Naive B cell (primary cell): Measurements from ENCODE around the gene PIRT. TPM values are rescaled to one million over a fixed set of nuclear protein-coding genes. Genes with fewer than 3 reads are reported as not detected.
"Not testable (repeated sequence)": the region's sequence is repeated elsewhere in the genome, so short reads cannot be mapped to it uniquely, and the experiment has no call there.

Experiments used
- ATAC-seq, 2 donors: fragments of 150-1000 bp; cut with Tn5 transposase; 2 replicates each; pipeline ENCODE4 v1.10.0; 2021; ENCODE audit warnings: low read depth in 2 of 2, mild to moderate bottlenecking in 2 of 2, moderate library complexity in 2 of 2
- DNase-seq: peaks from one replicate; pipeline ENCODE4 v3.0.0; 2022
- H3K27ac Mint-ChIP-seq, 6 donors: one replicate each; pipeline ENCODE4 v1.8.0; 2020 to 2022; ENCODE audit warnings: mild to moderate bottlenecking in 6 of 6, mixed read lengths in 6 of 6, moderate library complexity in 5 of 6, inconsistent platforms in 2 of 6
- H3K27me3 Mint-ChIP-seq, 3 donors: one replicate each; pipeline ENCODE4 v1.8.0; 2021 to 2022; ENCODE audit warnings: mixed read lengths in 3 of 3, mild to moderate bottlenecking in 1 of 3
- H3K36me3 Mint-ChIP-seq, 2 donors: one replicate each; pipeline ENCODE4 v1.8.0; 2020 to 2022; ENCODE audit warnings: mixed read lengths in 2 of 2, inconsistent platforms in 1 of 2, mild to moderate bottlenecking in 1 of 2
- H3K4me1 Mint-ChIP-seq, 3 donors: one replicate each; pipeline ENCODE4 v1.8.0; 2020 to 2022; ENCODE audit warnings: mixed read lengths in 3 of 3, inconsistent platforms in 1 of 3, mild to moderate bottlenecking in 1 of 3, moderate library complexity in 1 of 3
- H3K4me3 Mint-ChIP-seq, 8 donors: one replicate each; pipeline ENCODE4 v1.8.0; 2020 to 2022; ENCODE audit warnings: mild to moderate bottlenecking in 8 of 8, mixed read lengths in 8 of 8, moderate library complexity in 8 of 8, inconsistent platforms in 2 of 8
- H3K9me3 Mint-ChIP-seq, 7 donors: one replicate each; pipeline ENCODE4 v1.8.0; 2020 to 2022; ENCODE audit warnings: mixed read lengths in 7 of 7, mild to moderate bottlenecking in 5 of 7, inconsistent platforms in 2 of 7, moderate library complexity in 1 of 7
- polyA plus RNA-seq, 6 donors: library from polyadenylated mRNA; unstranded; fragments of 300-500 nt; fragmentation: Illumina TruSeq; gene quantifications; one replicate each; pipeline ENCODE4 v1.2.3, GENCODE V29; 2021; ENCODE audit warnings: low read depth in 6 of 6

PIRT gene
- polyA plus RNA-seq: not detected

DNA sequence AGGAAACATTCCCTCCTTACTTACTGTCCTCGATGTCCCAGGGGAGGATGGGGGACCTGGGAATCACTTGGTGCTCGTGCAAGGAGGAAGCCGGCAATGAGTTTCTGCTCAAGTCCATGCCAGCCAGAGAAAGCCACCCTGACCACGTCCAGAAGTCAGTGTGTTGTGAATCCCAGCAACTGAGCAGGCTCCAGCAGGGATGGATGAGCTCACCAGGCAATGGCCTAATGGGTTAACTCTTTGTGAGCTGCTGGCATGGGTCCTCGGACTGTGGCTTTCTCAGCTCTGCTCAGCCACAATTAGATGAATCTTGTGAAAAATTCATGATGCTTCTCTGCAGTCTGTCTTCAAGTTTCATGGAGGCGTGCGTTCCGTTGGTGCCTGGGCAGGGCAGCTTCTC, at the start of gene PIRT:
PIRT (minus strand) TSS at position 167 of the 400 bp plus-strand sequence. CDS start 12,442 bp downstream, outside the sequence.
- H3K27me3 Mint-ChIP-seq: peaks cover 5 to 17% (median 7%) of the 10 kb centered on the region in 3 donors
- peaks cover 0 to 1% (median 0%) of the 10 kb centered on the region in 7 donors for H3K9me3 Mint-ChIP-seq
- no peak for DNase-seq
- H3K4me3 Mint-ChIP-seq: peak within 1 kb of the TSS in 1 of 8 donors; percentile 35
- no peaks in the 10 kb centered on the region for H3K4me1 Mint-ChIP-seq
- no peaks in the 10 kb centered on the region for H3K36me3 Mint-ChIP-seq
- peak within 1 kb of the TSS in 1 of 6 donors; percentile 33 for H3K27ac Mint-ChIP-seq
- ATAC-seq: no peak

GRCh38 chr17:10881959-10882358, 44.1 kb upstream of the PIRT start:
- no peaks in the 10 kb centered on the region for H3K4me1 Mint-ChIP-seq
- H3K36me3 Mint-ChIP-seq: no peaks in the 10 kb centered on the region
- peaks cover 0 to 5% (median 0%) of the 10 kb centered on the region in 7 donors for H3K9me3 Mint-ChIP-seq
- H3K27me3 Mint-ChIP-seq: peaks cover 4 to 27% (median 25%) of the 10 kb centered on the region in 3 donors
- DNase-seq: no peak
- H3K27ac Mint-ChIP-seq: no peak overlapping the region
- no peak overlapping the region for H3K4me3 Mint-ChIP-seq
- no peak for ATAC-seq

DNA sequence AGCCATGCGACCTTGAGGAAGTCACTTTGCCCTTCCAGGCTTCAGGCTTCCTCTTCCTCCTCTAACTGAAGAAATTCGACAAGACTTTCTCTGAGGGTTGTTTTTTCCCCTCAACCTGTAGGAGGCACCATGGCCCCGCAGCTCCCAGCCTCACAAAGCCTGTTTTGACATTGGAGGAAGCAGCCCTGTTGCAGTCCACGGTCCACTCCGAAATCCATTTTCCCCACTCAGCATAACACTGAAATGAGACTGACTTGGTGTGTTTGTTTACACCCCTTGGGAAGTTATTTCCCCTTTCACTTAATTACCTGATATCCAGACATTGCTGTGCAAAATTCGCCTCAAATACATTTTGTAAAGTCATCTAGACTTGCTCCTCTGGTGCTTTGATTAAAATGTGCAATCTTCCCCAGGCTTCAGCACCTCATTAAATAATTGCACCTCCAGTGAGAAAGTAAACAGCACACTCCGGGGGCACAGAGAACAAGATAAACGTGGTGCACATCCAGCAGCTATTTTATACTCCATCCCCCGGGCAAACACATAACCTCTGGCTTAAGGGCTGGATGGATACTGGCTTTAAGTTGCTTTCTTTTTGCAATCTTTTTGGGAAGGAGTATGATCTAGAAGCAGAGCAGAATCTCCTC, 41.4 kb upstream of the PIRT start:
- Mint-ChIP-seq H3K9me3 (peaks cover 0 to 2% (median 0%) of the 10 kb centered on the region in 7 donors), H3K4me3 (no peak overlapping the region), H3K27me3 (peaks cover 15 to 27% (median 27%) of the 10 kb centered on the region in 3 donors), H3K36me3 (no peaks in the 10 kb centered on the region), H3K4me1 (no peaks in the 10 kb centered on the region), H3K27ac (no peak overlapping the region)
- DNase-seq: no peak
- ATAC-seq: no peak

DNA sequence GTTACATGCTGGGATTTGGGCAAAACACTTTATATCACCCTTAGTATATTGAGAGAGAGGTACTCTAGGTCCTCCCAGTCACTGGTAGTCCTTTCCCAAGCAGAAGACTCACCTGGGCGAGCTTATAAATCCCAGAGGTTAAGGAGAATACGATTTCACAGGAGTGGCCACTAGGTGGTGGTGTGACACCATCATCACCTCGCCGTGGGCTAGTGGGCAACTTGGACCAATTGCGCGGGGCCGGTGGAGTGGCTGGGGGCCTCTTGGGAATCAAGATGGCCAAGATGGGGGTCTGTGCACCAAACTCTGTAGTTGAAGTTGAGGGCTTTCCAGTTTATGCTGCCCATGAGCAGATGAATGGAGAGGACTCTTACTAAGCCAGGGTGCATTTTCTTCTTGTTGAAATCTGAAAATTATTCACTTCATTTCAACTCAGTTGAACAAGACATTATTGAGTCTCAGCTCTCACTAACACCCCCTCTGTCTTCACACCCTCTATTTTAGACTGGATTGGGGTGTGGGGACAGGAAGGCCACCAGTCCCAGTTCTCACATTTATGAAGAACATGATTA, 38.2 kb upstream of the PIRT start:
- peak; percentile 7 for DNase-seq
- no peak overlapping the region for H3K4me3 Mint-ChIP-seq
- ATAC-seq: no peak
- H3K9me3 Mint-ChIP-seq: peaks cover 0 to 8% (median 0%) of the 10 kb centered on the region in 7 donors
- no peaks in the 10 kb centered on the region for H3K36me3 Mint-ChIP-seq
- H3K27me3 Mint-ChIP-seq: peaks cover 26 to 42% (median 35%) of the 10 kb centered on the region in 3 donors
- no peak overlapping the region for H3K27ac Mint-ChIP-seq
- no peaks in the 10 kb centered on the region for H3K4me1 Mint-ChIP-seq

- no peak for DNase-seq
- ATAC-seq: no peak
- Mint-ChIP-seq H3K36me3 (no peaks in the 10 kb centered on the region), H3K4me3 (no peak overlapping the region), H3K27me3 (peaks cover 26 to 45% (median 35%) of the 10 kb centered on the region in 3 donors), H3K9me3 (peaks cover 0 to 8% (median 0%) of the 10 kb centered on the region in 7 donors), H3K4me1 (no peaks in the 10 kb centered on the region), H3K27ac (peak overlapping the region in 1 of 6 donors; percentile 7)
These were observed 37.6 kb upstream of the PIRT start for GRCh38 chr17:10875430-10875851.

- peaks cover 0 to 11% of the 10 kb centered on the region in 2 donors for H3K36me3 Mint-ChIP-seq
- no peaks in the 10 kb centered on the region for H3K4me1 Mint-ChIP-seq
- H3K9me3 Mint-ChIP-seq: peaks cover 7 to 23% (median 13%) of the 10 kb centered on the region in 7 donors
- H3K27me3 Mint-ChIP-seq: peaks cover 21 to 36% (median 23%) of the 10 kb centered on the region in 3 donors
- H3K4me3 Mint-ChIP-seq: no peak overlapping the region
- ATAC-seq: no peak
- no peak overlapping the region for H3K27ac Mint-ChIP-seq
- no peak for DNase-seq
These were observed 34.0 kb upstream of the PIRT start for GRCh38 chr17:10871914-10872313.

GRCh38 chr17:10870336-10871050, 32.6 kb upstream of the PIRT start:
- DNase-seq (no peak), ATAC-seq (no peak)
- Mint-ChIP-seq H3K27ac (no peak overlapping the region), H3K4me3 (no peak overlapping the region), H3K9me3 (peaks cover 7 to 23% (median 13%) of the 10 kb centered on the region in 7 donors), H3K36me3 (peaks cover 0 to 11% of the 10 kb centered on the region in 2 donors), H3K27me3 (peaks cover 18 to 33% (median 22%) of the 10 kb centered on the region in 3 donors), H3K4me1 (no peaks in the 10 kb centered on the region)

GRCh38 chr17:10868744-10869143, 30.9 kb upstream of the PIRT start:
- not testable (repeated sequence) for ATAC-seq, H3K4me1 Mint-ChIP-seq, H3K27ac Mint-ChIP-seq, DNase-seq, H3K4me3 Mint-ChIP-seq
- Mint-ChIP-seq H3K27me3 (peaks cover 11 to 37% (median 30%) of the 10 kb centered on the region in 3 donors), H3K9me3 (peaks cover 8 to 25% (median 15%) of the 10 kb centered on the region in 7 donors), H3K36me3 (peaks cover 0 to 11% of the 10 kb centered on the region in 2 donors)

- Mint-ChIP-seq H3K36me3 (peaks cover 0 to 8% of the 10 kb centered on the region in 2 donors), H3K9me3 (peaks cover 9 to 23% (median 11%) of the 10 kb centered on the region in 7 donors), H3K27ac (no peak overlapping the region), H3K4me1 (no peaks in the 10 kb centered on the region), H3K27me3 (peaks cover 1 to 6% (median 4%) of the 10 kb centered on the region in 3 donors), H3K4me3 (no peak overlapping the region)
- ATAC-seq: no peak
- no peak for DNase-seq
These were observed 21.2 kb upstream of the PIRT start for GRCh38 chr17:10859051-10859450.

- Mint-ChIP-seq H3K36me3 (peaks cover 0 to 1% of the 10 kb centered on the region in 2 donors), H3K27ac (no peak overlapping the region), H3K27me3 (peaks cover under 1 to 8% (median 6%) of the 10 kb centered on the region in 3 donors), H3K4me1 (no peaks in the 10 kb centered on the region), H3K9me3 (peaks cover 5 to 13% (median 8%) of the 10 kb centered on the region in 7 donors), H3K4me3 (no peak overlapping the region)
- ATAC-seq: no peak
- no peak for DNase-seq
These were observed 20.1 kb upstream of the PIRT start for GRCh38 chr17:10857976-10858375.

GRCh38 chr17:10846636-10847035, 8.7 kb upstream of the PIRT start:
- DNase-seq, H3K27ac Mint-ChIP-seq, H3K36me3 Mint-ChIP-seq, H3K9me3 Mint-ChIP-seq, ATAC-seq: not testable (repeated sequence)
- peaks cover 15 to 38% (median 38%) of the 10 kb centered on the region in 3 donors for H3K27me3 Mint-ChIP-seq
- H3K4me3 Mint-ChIP-seq: peak overlapping the region in 1 of 8 donors; percentile 12
- peaks cover 9 to 11% (median 10%) of the 10 kb centered on the region in 3 donors for H3K4me1 Mint-ChIP-seq

GRCh38 chr17:10845388-10845751, 7.5 kb upstream of the PIRT start:
- Mint-ChIP-seq H3K9me3 (peaks cover 0 to 2% (median 0%) of the 10 kb centered on the region in 7 donors), H3K27me3 (peaks cover 12 to 38% (median 28%) of the 10 kb centered on the region in 3 donors), H3K36me3 (no peaks in the 10 kb centered on the region), H3K4me3 (peak overlapping the region in 6 of 8 donors; percentile 55 to 91 (median 82)), H3K4me1 (peaks cover 9 to 11% (median 10%) of the 10 kb centered on the region in 3 donors), H3K27ac (no peak overlapping the region)
- DNase-seq (no peak), ATAC-seq (no peak)

GRCh38 chr17:10844621-10845387, 6.9 kb upstream of the PIRT start:
- Mint-ChIP-seq H3K4me3 (peak overlapping the region; percentile 55 to 92 (median 84)), H3K27ac (peak overlapping the region in 2 of 6 donors; percentile 34 to 77), H3K27me3 (peaks cover 10 to 38% (median 28%) of the 10 kb centered on the region in 3 donors), H3K4me1 (peaks cover 9 to 11% (median 10%) of the 10 kb centered on the region in 3 donors), H3K36me3 (no peaks in the 10 kb centered on the region), H3K9me3 (peaks cover 0 to 2% (median 0%) of the 10 kb centered on the region in 7 donors)
- DNase-seq: peak; percentile 60
- ATAC-seq: peak; percentile 72 to 88
